ENCODE data around the gene MAP4K2. TPM values are rescaled to one million over a fixed set of nuclear protein-coding genes. Genes with fewer than 3 reads are reported as not detected.
"Not testable (repeated sequence)": the region's sequence is repeated elsewhere in the genome, so short reads cannot be mapped to it uniquely, and the experiment has no call there.

Gene MAP4K2
- total RNA-seq, 4 donors from 2014 or later = 11.1 to 25.0 (median 17.1) TPM

GRCh38 chr11:64823568-64824119, 20.6 kb upstream of the MAP4K2 start:
- TF ChIP-seq POLR2A (IDR thresholded peaks at IDR 0.05; ENCODE audit: low read depth) = no peak
- no peak for TF ChIP-seq CTCF (IDR thresholded peaks at IDR 0.05)
- TF ChIP-seq POLR2AphosphoS5 (IDR thresholded peaks at IDR 0.05) = no peak
- no peak for TF ChIP-seq EP300 (IDR thresholded peaks at IDR 0.05)
- no peak for DNase-seq (ENCODE audit: extremely low spot score)
- Histone ChIP-seq H3K4me3 (no peak overlapping the region), H3K27me3 (no peaks in the 10 kb centered on the region), H3K4me1 (no peaks in the 10 kb centered on the region), H3K36me3 (no peaks in the 10 kb centered on the region), H3K27ac (replicated peaks in 1 of 4) (no peak overlapping the region), H3K9me3 (no peaks in the 10 kb centered on the region)
- 65% methylated on average over 11 of the region's 11 CpGs for WGBS
- intact Hi-C loops (cut with DNase I) = no loop called here

- Histone ChIP-seq H3K4me3 (no peak overlapping the region), H3K27me3 (no peaks in the 10 kb centered on the region), H3K4me1 (no peaks in the 10 kb centered on the region), H3K9me3 (no peaks in the 10 kb centered on the region), H3K36me3 (no peaks in the 10 kb centered on the region), H3K27ac (replicated peaks in 1 of 4) (no peak overlapping the region)
- WGBS = 76% methylated on average over 3 of the region's 3 CpGs
- intact Hi-C loops (cut with DNase I) = no loop called here
- no peak for TF ChIP-seq EP300 (IDR thresholded peaks at IDR 0.05)
- no peak for TF ChIP-seq POLR2A (IDR thresholded peaks at IDR 0.05; ENCODE audit: low read depth)
- TF ChIP-seq CTCF (IDR thresholded peaks at IDR 0.05) = no peak
- no peak for TF ChIP-seq POLR2AphosphoS5 (IDR thresholded peaks at IDR 0.05)
- no peak for DNase-seq (ENCODE audit: extremely low spot score)
Observed at GRCh38 chr11:64817476-64817875, 14.5 kb upstream of the MAP4K2 start.

GRCh38 chr11:64815433-64815832, 12.4 kb upstream of the MAP4K2 start:
- H3K27me3 ChIP-seq; H3K4me3 ChIP-seq; H3K4me1 ChIP-seq; H3K36me3 ChIP-seq; H3K9me3 ChIP-seq; intact Hi-C loops (cut with DNase I); DNase-seq (ENCODE audit: extremely low spot score); H3K27ac ChIP-seq (replicated peaks in 1 of 4): not testable (repeated sequence)
- 84% methylated on average over 5 of the region's 5 CpGs for WGBS

GRCh38 chr11:64814712-64815187, 11.7 kb upstream of the MAP4K2 start:
- intact Hi-C loops (cut with DNase I) = no loop called here
- Histone ChIP-seq H3K36me3 (no peaks in the 10 kb centered on the region), H3K9me3 (no peaks in the 10 kb centered on the region), H3K27ac (replicated peaks in 1 of 4) (no peak overlapping the region), H3K4me3 (no peak overlapping the region), H3K4me1 (peaks cover 3 to 7% (median 5%) of the 10 kb centered on the region in 4 donors), H3K27me3 (no peaks in the 10 kb centered on the region)
- DNase-seq (ENCODE audit: extremely low spot score) = no peak
- WGBS = 71% methylated on average over 7 of the region's 7 CpGs
- TF ChIP-seq POLR2AphosphoS5 (IDR thresholded peaks at IDR 0.05) = no peak
- no peak for TF ChIP-seq POLR2A (IDR thresholded peaks at IDR 0.05; ENCODE audit: low read depth)
- no peak for TF ChIP-seq CTCF (IDR thresholded peaks at IDR 0.05)
- TF ChIP-seq EP300 (IDR thresholded peaks at IDR 0.05) = no peak

GRCh38 chr11:64813826-64814225, 10.8 kb upstream of the MAP4K2 start:
- Histone ChIP-seq H3K36me3 (no peaks in the 10 kb centered on the region), H3K27me3 (no peaks in the 10 kb centered on the region), H3K27ac (replicated peaks in 1 of 4) (no peak overlapping the region), H3K4me3 (no peak overlapping the region), H3K9me3 (no peaks in the 10 kb centered on the region), H3K4me1 (peaks cover 12 to 16% (median 14%) of the 10 kb centered on the region in 4 donors)
- TF ChIP-seq CTCF (IDR thresholded peaks at IDR 0.05) (no peak), EP300 (IDR thresholded peaks at IDR 0.05) (no peak), POLR2AphosphoS5 (IDR thresholded peaks at IDR 0.05) (no peak), POLR2A (IDR thresholded peaks at IDR 0.05; ENCODE audit: low read depth) (no peak)
- DNase-seq (ENCODE audit: extremely low spot score) = no peak
- intact Hi-C loops (cut with DNase I) = no loop called here
- WGBS = 90% methylated on average over 5 of the region's 5 CpGs
